Esophagus muscularis mucosa (tissue), 3 donors: ENCODE measurements around the gene PRDM1.

Experiments used
- POLR2A ChIP-seq: fragments of 450-650 bp; IDR thresholded peaks from one replicate; pipeline ENCODE4 v1.6.1; 2017; ENCODE audit warnings: antibody characterized with exemption, moderate library complexity, mild to moderate bottlenecking, low read depth
- POLR2AphosphoS5 ChIP-seq, 2 donors: sonication (generic); formaldehyde crosslinking; IDR thresholded peaks; one replicate each; pipeline ENCODE4 v1.6.1; 2017; ENCODE audit warnings: antibody characterized with exemption in 2 of 2
- TF ChIP-seq, protein P1 (sequence below), 3 experiments: fragments of 200-600 bp in 2 of 3; fragments of 450-650 bp in 1 of 3; sonication (generic) in 2 of 3; IDR thresholded peaks; one replicate each; pipeline ENCODE4 v1.5.1; 2017 to 2019; ENCODE audit warnings: antibody characterized with exemption in 3 of 3, mild to moderate bottlenecking in 2 of 3, moderate library complexity in 1 of 3

DNA sequence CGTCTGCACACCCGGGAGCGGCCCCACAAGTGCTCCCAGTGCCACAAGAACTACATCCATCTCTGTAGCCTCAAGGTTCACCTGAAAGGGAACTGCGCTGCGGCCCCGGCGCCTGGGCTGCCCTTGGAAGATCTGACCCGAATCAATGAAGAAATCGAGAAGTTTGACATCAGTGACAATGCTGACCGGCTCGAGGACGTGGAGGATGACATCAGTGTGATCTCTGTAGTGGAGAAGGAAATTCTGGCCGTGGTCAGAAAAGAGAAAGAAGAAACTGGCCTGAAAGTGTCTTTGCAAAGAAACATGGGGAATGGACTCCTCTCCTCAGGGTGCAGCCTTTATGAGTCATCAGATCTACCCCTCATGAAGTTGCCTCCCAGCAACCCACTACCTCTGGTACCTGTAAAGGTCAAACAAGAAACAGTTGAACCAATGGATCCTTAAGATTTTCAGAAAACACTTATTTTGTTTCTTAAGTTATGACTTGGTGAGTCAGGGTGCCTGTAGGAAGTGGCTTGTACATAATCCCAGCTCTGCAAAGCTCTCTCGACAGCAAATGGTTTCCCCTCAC is 21.0 kb downstream of the PRDM1 start:
- TF ChIP-seq, protein P1, sequence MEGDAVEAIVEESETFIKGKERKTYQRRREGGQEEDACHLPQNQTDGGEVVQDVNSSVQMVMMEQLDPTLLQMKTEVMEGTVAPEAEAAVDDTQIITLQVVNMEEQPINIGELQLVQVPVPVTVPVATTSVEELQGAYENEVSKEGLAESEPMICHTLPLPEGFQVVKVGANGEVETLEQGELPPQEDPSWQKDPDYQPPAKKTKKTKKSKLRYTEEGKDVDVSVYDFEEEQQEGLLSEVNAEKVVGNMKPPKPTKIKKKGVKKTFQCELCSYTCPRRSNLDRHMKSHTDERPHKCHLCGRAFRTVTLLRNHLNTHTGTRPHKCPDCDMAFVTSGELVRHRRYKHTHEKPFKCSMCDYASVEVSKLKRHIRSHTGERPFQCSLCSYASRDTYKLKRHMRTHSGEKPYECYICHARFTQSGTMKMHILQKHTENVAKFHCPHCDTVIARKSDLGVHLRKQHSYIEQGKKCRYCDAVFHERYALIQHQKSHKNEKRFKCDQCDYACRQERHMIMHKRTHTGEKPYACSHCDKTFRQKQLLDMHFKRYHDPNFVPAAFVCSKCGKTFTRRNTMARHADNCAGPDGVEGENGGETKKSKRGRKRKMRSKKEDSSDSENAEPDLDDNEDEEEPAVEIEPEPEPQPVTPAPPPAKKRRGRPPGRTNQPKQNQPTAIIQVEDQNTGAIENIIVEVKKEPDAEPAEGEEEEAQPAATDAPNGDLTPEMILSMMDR (IDR thresholded peaks at IDR 0.05): no peak
- TF ChIP-seq POLR2A (no peak), POLR2AphosphoS5 (IDR thresholded peaks at IDR 0.05) (no peak)
